Renal cortical epithelial cell (primary cell): ENCODE measurements around the gene VPS4A. TPM values are rescaled to one million over a fixed set of nuclear protein-coding genes. Genes with fewer than 3 reads are reported as not detected.

Experiments used
- DNase-seq: peaks from one replicate; pipeline ENCODE4 v3.0.0-alpha.2; 2011; ENCODE audit warnings: low read depth
- total RNA-seq: library from RNA; depleted of rRNA; stranded (reverse); fragments of >200 nt; gene quantifications from 2 replicates; pipeline ENCODE4 v1.2.3, GENCODE V29; 2014

The VPS4A gene
- total RNA-seq, 1 donor from 2014 or later = 30.4 TPM

DNA sequence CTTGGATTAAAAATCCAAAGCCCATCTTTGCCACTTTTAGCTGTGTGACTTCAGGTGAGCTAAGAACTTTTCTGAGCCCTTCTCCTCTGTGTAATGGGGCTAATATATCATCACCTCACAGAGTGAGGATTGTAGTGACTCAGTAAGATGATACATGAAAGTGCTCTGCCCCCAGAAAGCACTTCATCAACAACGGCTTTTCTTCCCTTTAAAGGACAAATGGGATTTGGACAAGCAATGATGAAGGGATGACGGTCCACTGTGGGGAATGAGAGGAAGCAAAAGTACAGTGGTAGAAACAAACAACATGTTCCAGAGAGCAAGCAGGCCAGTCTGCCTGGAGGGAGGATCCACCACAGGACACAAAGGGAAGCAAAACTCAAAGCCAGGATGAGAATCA, 54.8 kb downstream of the VPS4A start:
- DNase-seq = no peak

DNA sequence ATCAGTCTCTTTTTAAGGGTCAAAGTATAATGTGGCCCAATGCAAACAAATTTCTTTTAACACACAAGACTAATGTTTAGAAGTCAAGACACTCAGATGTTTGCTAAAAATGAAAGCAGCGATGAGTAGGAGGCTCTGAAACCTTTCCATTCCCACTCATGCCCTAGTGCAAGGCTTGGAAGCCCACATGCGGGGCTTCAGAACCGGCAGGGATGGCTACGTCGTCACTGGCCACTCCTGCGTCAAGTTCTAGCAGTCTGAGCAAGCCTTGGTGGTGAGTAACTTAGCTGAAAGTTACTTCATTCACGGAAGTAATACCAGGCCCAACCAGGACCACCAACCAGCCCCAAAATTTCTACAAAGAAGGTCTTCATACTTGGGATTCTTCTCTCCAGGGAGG, 55.3 kb downstream of the VPS4A start:
- no peak for DNase-seq

DNA sequence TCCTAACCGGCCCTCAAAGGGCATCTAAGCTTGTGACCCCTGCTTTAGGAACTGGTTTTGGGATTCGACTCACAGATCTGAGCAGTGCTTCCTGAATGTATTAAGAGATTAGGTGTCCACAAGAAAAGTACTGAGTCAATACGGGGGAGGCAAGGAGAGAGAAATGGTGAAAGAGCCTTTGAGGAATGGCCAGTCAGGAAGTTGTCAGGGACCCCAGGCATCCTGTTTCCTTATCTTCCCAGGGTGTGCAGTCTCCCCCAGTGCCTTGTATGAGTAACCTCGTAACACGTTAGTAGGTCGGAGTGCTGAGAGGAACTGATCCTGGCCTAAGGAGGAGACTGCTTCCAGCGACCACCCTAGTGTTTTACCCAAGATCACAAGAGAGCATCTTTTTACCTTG, 56.8 kb downstream of the VPS4A start:
- no peak for DNase-seq

GRCh38 chr16:69368866-69369265, 57.7 kb downstream of the VPS4A start:
- no peak for DNase-seq

DNA sequence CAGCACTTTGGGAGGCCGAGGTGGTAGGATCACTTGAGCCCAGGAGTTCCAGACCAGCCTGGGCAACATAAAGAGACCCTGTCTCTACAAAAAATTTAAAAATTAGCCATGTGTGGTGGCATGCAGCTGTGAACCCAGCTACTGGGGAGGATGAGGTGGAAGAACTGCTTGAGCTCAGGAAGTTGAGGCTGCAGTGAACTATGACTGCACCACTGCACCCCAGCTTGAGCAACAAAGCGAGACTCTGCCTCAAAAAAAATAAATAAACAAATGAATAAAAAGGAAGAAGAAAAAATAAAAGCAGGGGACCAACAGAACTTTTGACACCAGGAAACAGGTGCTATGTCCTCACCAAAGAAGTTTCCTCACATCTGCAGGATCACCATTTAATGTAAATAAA, 60.4 kb downstream of the VPS4A start:
- DNase-seq = no peak

GRCh38 chr16:69373019-69373418, 61.9 kb downstream of the VPS4A start:
- DNase-seq = no peak

Other genes starting within 250 kb of the VPS4A start
- 15.5 and 22.8 TPM in 2 replicates for gene HAS3, start 205.7 kb upstream of the VPS4A start, total RNA-seq
- gene CHTF8, start 178.8 kb upstream of the VPS4A start, total RNA-seq = 67.7 and 103 TPM in 2 replicates
- 24.0 and 37.5 TPM in 2 replicates for gene UTP4, start 178.7 kb upstream of the VPS4A start, total RNA-seq
- gene SNTB2, start 124.2 kb upstream of the VPS4A start, total RNA-seq = 18.9 and 31.3 TPM in 2 replicates
- gene PDF, start 19.2 kb downstream of the VPS4A start, total RNA-seq = 27.3 and 41.6 TPM in 2 replicates
- 35.3 and 56.6 TPM in 2 replicates for gene COG8, start 28.2 kb downstream of the VPS4A start, total RNA-seq
- gene NIP7, start 28.4 kb downstream of the VPS4A start, total RNA-seq = 21.7 and 33.2 TPM in 2 replicates
- gene TMED6, start 40.4 kb downstream of the VPS4A start, total RNA-seq = 0.87 TPM in 1 of 2 replicates, not detected in the other
- 5.6 and 16.7 TPM in 2 replicates for gene TERF2, start 74.7 kb downstream of the VPS4A start, total RNA-seq
- gene CYB5B, start 113.3 kb downstream of the VPS4A start, total RNA-seq = 91.3 and 107 TPM in 2 replicates